GM12878 (cell line): ENCODE results near the gene IL19. TPM values are rescaled to one million over a fixed set of nuclear protein-coding genes. Genes with fewer than 3 reads are reported as not detected.

ENCODE experiments used
- ATAC-seq: fragments of 200-7000 bp; cut with Tn5 transposase; 3 replicates; pipeline ENCODE4 v1.9.1; 2020; ENCODE audit warnings: mild to moderate bottlenecking, moderate library complexity
- BruUV-seq: library from RNA; stranded (reverse); fragments of 400-500 nt; replicated peaks from 2 replicates; lab custom pipeline; 2021; lab: Mats Ljungman, UMichigan
- CTCF ChIA-PET: fragments of 300-600 bp; sonication (Branson Sonifier 250); formaldehyde crosslinking; extraction: SDS; loops from one replicate; lab custom pipeline; 2021; ENCODE audit warnings: inconsistent platforms; lab: Yijun Ruan, JAX
- POLR2A ChIA-PET: fragments of 350-600 bp; formaldehyde crosslinking; extraction: SDS; loops from one replicate; lab custom pipeline; 2021; ENCODE audit warnings: inconsistent platforms; lab: Charles Lee
- RAD21 ChIA-PET: fragments of 300-600 bp; sonication (Branson Sonifier 250); formaldehyde crosslinking; loops from one replicate; lab custom pipeline; 2023; ENCODE audit warnings: antibody characterized with exemption; ENCODE audit not compliant: unreplicated experiment; lab: Charles Lee
- SMC1A ChIA-PET: fragments of 300-600 bp; sonication (Branson Sonifier 250); formaldehyde crosslinking; loops from one replicate; lab custom pipeline; 2023; ENCODE audit not compliant: unreplicated experiment, uncharacterized antibody; lab: Charles Lee
- DNase-seq: peaks from one replicate; pipeline ENCODE4 v3.0.0-alpha.2; 2011; ENCODE audit warnings: low read depth, low spot score
- FAIRE-seq: peaks from 3 replicates; lab custom pipeline; 2011; peaks lifted over from hg19 to GRCh38; lab: Jason Lieb, UNC
- H2AFZ ChIP-seq: 2 replicates; pipeline ENCODE4 v1.6.0; 2011; ENCODE audit warnings: low read depth, low read length, control low read depth; ENCODE audit not compliant: control insufficient read depth
- H3K27ac ChIP-seq: 2 replicates; pipeline ENCODE4 v1.5.1; 2011; ENCODE audit warnings: control low read depth; ENCODE audit not compliant: control insufficient read depth, insufficient read depth
- H3K27me3 ChIP-seq, 2 experiments: replicated peaks in 1 of 2; 2 replicates each; pipeline versions ENCODE4 v1.6.0 to v1.6.1; 2011; ENCODE audit warnings: low read length in 1 of 2; ENCODE audit not compliant: control insufficient read depth in 2 of 2, insufficient read depth in 2 of 2
- H3K36me3 ChIP-seq, 2 experiments: 2 replicates each; pipeline ENCODE4 v1.5.1; 2011; ENCODE audit warnings: low read length in 1 of 2; ENCODE audit not compliant: control insufficient read depth in 2 of 2, insufficient read depth in 2 of 2
- H3K4me1 ChIP-seq: 2 replicates; pipeline ENCODE4 v1.6.1; 2011; ENCODE audit warnings: mild to moderate bottlenecking, low read length, moderate library complexity, mixed read lengths; ENCODE audit not compliant: control insufficient read depth, insufficient read depth
- H3K4me2 ChIP-seq: 2 replicates; pipeline ENCODE4 v1.6.0; 2011; ENCODE audit warnings: control low read depth; ENCODE audit not compliant: control insufficient read depth, insufficient read depth
- H3K4me3 ChIP-seq: fragments of 200-600 bp; sonication (generic); 2 replicates; pipeline ENCODE4 v1.5.1; 2016
- H3K79me2 ChIP-seq: 2 replicates; pipeline ENCODE4 v1.6.0; 2011; ENCODE audit warnings: low read length; ENCODE audit not compliant: control insufficient read depth, insufficient read depth
- H3K9ac ChIP-seq: 2 replicates; pipeline ENCODE4 v1.8.0; 2011; ENCODE audit warnings: low read length, control low read depth, mixed read lengths; ENCODE audit not compliant: control insufficient read depth, insufficient read depth
- H3K9me3 ChIP-seq: replicated peaks from 3 replicates; pipeline ENCODE4 v1.5.1; 2011; ENCODE audit warnings: mild to moderate bottlenecking, low read length; ENCODE audit not compliant: control insufficient read depth, insufficient read depth
- H4K20me1 ChIP-seq: 2 replicates; pipeline ENCODE4 v1.6.0; 2011; ENCODE audit not compliant: control insufficient read depth, insufficient read depth
- CHD1 ChIP-seq: IDR thresholded peaks from 2 replicates; pipeline ENCODE4 v1.6.1; 2012; ENCODE audit warnings: low read depth, low read length, improper control_type of control experiment
- ETV6 ChIP-seq, 2 experiments: fragments of 450-650 bp in 1 of 2; IDR thresholded peaks in 1 of 2; conservative IDR thresholded peaks in 1 of 2; 2 replicates each; pipeline ENCODE4 v1.6.1; 2014; ENCODE audit warnings: antibody characterized with exemption in 1 of 2, borderline replicate concordance in 1 of 2, low read depth in 1 of 2, mild to moderate bottlenecking in 1 of 2, moderate library complexity in 1 of 2
- FOXM1 ChIP-seq: IDR thresholded peaks from 2 replicates; pipeline ENCODE4 v1.6.1; 2012; ENCODE audit warnings: low read depth, mild to moderate bottlenecking, inconsistent platforms, low read length, moderate library complexity
- IKZF1 ChIP-seq: fragments of 450-650 bp; conservative IDR thresholded peaks from 2 replicates; pipeline ENCODE4 v1.6.1; 2017; ENCODE audit warnings: antibody characterized with exemption, mild to moderate bottlenecking
- KDM1A ChIP-seq: fragments of 200-600 bp; sonication (generic); IDR thresholded peaks from 2 replicates; pipeline ENCODE4 v1.6.1; 2016; ENCODE audit warnings: borderline replicate concordance
- NRF1 ChIP-seq: conservative IDR thresholded peaks from 2 replicates; pipeline ENCODE4 v1.6.1; 2011; ENCODE audit warnings: mild to moderate bottlenecking, low read depth, low read length, improper control_type of control experiment
- RFX5 ChIP-seq: IDR thresholded peaks from 2 replicates; pipeline ENCODE4 v1.6.1; 2011; ENCODE audit warnings: low read depth, low read length, improper control_type of control experiment
- STAT3 ChIP-seq: IDR thresholded peaks from 2 replicates; pipeline ENCODE4 v1.6.1; 2011; ENCODE audit warnings: low read depth, low read length, improper control_type of control experiment
- whole genome bisulfite sequencing: methylation state at CpG from one replicate; pipeline ENCODE4 v1.1.6; 2016; ENCODE audit warnings: low lambda C conversion rate; ENCODE audit not compliant: insufficient replicate concordance, insufficient coverage; ENCODE audit errors: missing lambda C conversion rate; 5-methylcytosine and 5-hydroxymethylcytosine counted together
- in situ Hi-C: fragments of 300-500 bp; cut with MboI; formaldehyde crosslinking; loops from 9 replicates; pipeline ENCODE4 v1.14.3; 2018; ENCODE audit warnings: mixed read lengths
- intact Hi-C: fragments of 100-400 bp; cut with micrococcal nuclease; formaldehyde crosslinking; loops from one replicate; pipeline ENCODE4 v1.14.2; 2022; ENCODE audit not compliant: unreplicated experiment
- polyA plus RNA-seq, 11 experiments: library from polyadenylated mRNA; depleted of rRNA in 4 of 11; unstranded in 6 of 11; stranded (reverse) in 5 of 11; fragments of >200 nt; fragmentation: Nextera tagmentation in 4 of 11; fragmentation: Illumina TruSeq in 1 of 11; extraction: Ambion mirVana in 4 of 11; extraction: Trizol in 1 of 11; gene quantifications; 1 replicate in 1 of 11; 2 replicates in 10 of 11; pipeline versions ENCODE4 v1.2.1 to v1.2.3, GENCODE V29; 2011 to 2016; ENCODE audit warnings: inconsistent platforms in 2 of 11, missing spikeins in 2 of 11, low read depth in 1 of 11
- total RNA-seq, 4 experiments: library from RNA; depleted of rRNA in 3 of 4; stranded (reverse); fragments of >200 nt in 3 of 4; fragmentation: Illumina TruSeq in 1 of 4; extraction: Trizol in 1 of 4; gene quantifications; 2 replicates each; pipeline versions ENCODE4 v1.2.1 to v1.2.3, GENCODE V29; 2013 to 2021

The IL19 gene
- total and polyA plus RNA-seq, 10 of the 15 experiments (the other 5 are each of a cell fraction or from before 2014, with no cell fraction given), result 0.10 to 0.73 (median 0.28) TPM; not detected in 6

GRCh38 chr1:206839857-206840256, 69.3 kb downstream of the IL19 start:
- TF ChIP-seq STAT3 (no peak), RFX5 (no peak), IKZF1 (no peak), NRF1 (no peak), CHD1 (no peak), ETV6 (conservative IDR thresholded peaks at IDR 0.05 in 1 of 2, IDR thresholded peaks at IDR 0.05 in 1 of 2; ENCODE audit: borderline replicate concordance in 1 of 2, low read depth in 1 of 2) (no peak), FOXM1 (no peak), KDM1A (no peak)
- 97% methylated on average over 7 of the region's 7 CpGs for WGBS
- DNase-seq (no peak), FAIRE-seq (no peak), ATAC-seq (no peak)
- in situ Hi-C loops (no loop called here), intact Hi-C loops (no loop called here)
- ChIA-PET RAD21 (no interaction called here), CTCF (no interaction called here), POLR2A (no interaction called here), SMC1A (no interaction called here)
- H3K27ac ChIP-seq, result no peak overlapping the region
- no peaks in the 10 kb centered on the region; a peak in 1 of 4 replicates for H3K27me3 ChIP-seq
- no peak overlapping the region for H3K4me2 ChIP-seq
- H3K79me2 ChIP-seq, result no peaks in the 10 kb centered on the region
- no peaks in the 10 kb centered on the region for H4K20me1 ChIP-seq
- H3K36me3 ChIP-seq, result no peaks in the 10 kb centered on the region
- BruUV-seq, result no TSS peak
- no peak overlapping the region for H3K9ac ChIP-seq
- H3K4me1 ChIP-seq, result 0 out of 2 replicates have a peak, but pooled peaks cover under 1% of the 10 kb centered on the region
- no peaks in the 10 kb centered on the region for H3K9me3 ChIP-seq
- H3K4me3 ChIP-seq, result no peak overlapping the region
- H2AFZ ChIP-seq, result no peak overlapping the region
